Neural progenitor cell (in vitro differentiated cells): Measurements from ENCODE around the gene GCM1. TPM values are rescaled to one million over a fixed set of nuclear protein-coding genes. Genes with fewer than 3 reads are reported as not detected.

Experiments
- DNase-seq: peaks from one replicate; pipeline ENCODE4 v3.0.0-alpha.2; 2016; ENCODE audit warnings: low spot score
- H2AFZ ChIP-seq: fragments of 200-600 bp; sonication (generic); replicated peaks from 2 replicates; pipeline ENCODE4 v1.6.1; 2016; ENCODE audit warnings: antibody characterized with exemption
- H3F3A ChIP-seq: fragments of 200-600 bp; sonication (generic); 2 replicates; pipeline ENCODE4 v1.6.1; 2016; ENCODE audit warnings: antibody characterized with exemption, low read depth
- H3K27ac ChIP-seq: fragments of 200-600 bp; sonication (generic); 2 replicates; pipeline ENCODE4 v1.5.1; 2016; ENCODE audit warnings: mild to moderate bottlenecking
- H3K27me3 ChIP-seq: fragments of 200-600 bp; sonication (generic); 2 replicates; pipeline ENCODE4 v1.6.1; 2016; ENCODE audit warnings: mild to moderate bottlenecking, moderate library complexity
- H3K36me3 ChIP-seq: fragments of 200-600 bp; sonication (generic); 2 replicates; pipeline ENCODE4 v1.5.1; 2016
- H3K4me1 ChIP-seq: fragments of 200-600 bp; sonication (generic); 2 replicates; pipeline ENCODE4 v1.6.1; 2016; ENCODE audit warnings: mixed run types
- H3K4me2 ChIP-seq: fragments of 200-600 bp; sonication (generic); 2 replicates; pipeline ENCODE4 v1.6.1; 2016
- H3K4me3 ChIP-seq: fragments of 200-600 bp; sonication (generic); 2 replicates; pipeline ENCODE4 v1.5.1; 2016
- H3K79me2 ChIP-seq: fragments of 200-600 bp; sonication (generic); 2 replicates; pipeline ENCODE4 v1.6.1; 2016; ENCODE audit warnings: low read depth
- H3K9ac ChIP-seq: fragments of 200-600 bp; sonication (generic); 2 replicates; pipeline ENCODE4 v1.6.1; 2016
- H3K9me3 ChIP-seq: fragments of 200-600 bp; sonication (generic); 2 replicates; pipeline ENCODE4 v1.5.1; 2016; ENCODE audit warnings: low read depth
- H4K20me1 ChIP-seq: fragments of 200-600 bp; sonication (generic); 2 replicates; pipeline ENCODE4 v1.6.1; 2016; ENCODE audit warnings: low read depth
- H3K27ac Mint-ChIP-seq: 3 replicates; pipeline ENCODE4 v1.8.0; 2021; ENCODE audit warnings: mixed read lengths
- H3K27me3 Mint-ChIP-seq: 2 replicates; pipeline ENCODE4 v1.8.0; 2022; ENCODE audit warnings: low read depth, mild to moderate bottlenecking, inconsistent platforms, moderate library complexity, mixed read lengths; ENCODE audit not compliant: insufficient read depth
- H3K36me3 Mint-ChIP-seq: 3 replicates; pipeline ENCODE4 v1.8.0; 2021; ENCODE audit warnings: mixed read lengths
- H3K4me1 Mint-ChIP-seq: 3 replicates; pipeline ENCODE4 v1.8.0; 2021; ENCODE audit warnings: mixed read lengths
- H3K4me3 Mint-ChIP-seq: 3 replicates; pipeline ENCODE4 v1.8.0; 2021; ENCODE audit warnings: mild to moderate bottlenecking, moderate library complexity, mixed read lengths
- H3K9me3 Mint-ChIP-seq: 3 replicates; pipeline ENCODE4 v1.8.0; 2020; ENCODE audit warnings: mixed read lengths
- CTCF ChIP-seq: fragments of 200-600 bp; sonication (generic); IDR thresholded peaks from 2 replicates; pipeline ENCODE4 v1.5.1; 2017; ENCODE audit warnings: antibody characterized with exemption, mild to moderate bottlenecking
- EZH2 ChIP-seq: fragments of 200-600 bp; sonication (generic); IDR thresholded peaks from 2 replicates; pipeline ENCODE4 v1.6.1; 2017; ENCODE audit warnings: antibody characterized with exemption, mild to moderate bottlenecking, moderate library complexity
- EZH2phosphoT487 ChIP-seq: fragments of 200-600 bp; sonication (generic); IDR thresholded peaks from 2 replicates; pipeline ENCODE4 v1.6.1; 2017; ENCODE audit warnings: antibody characterized with exemption
- total RNA-seq: library from RNA; depleted of rRNA; stranded (reverse); fragments of >200 nt; gene quantifications from 2 replicates; pipeline ENCODE4 v1.2.3, GENCODE V29; 2015; ENCODE audit warnings: low replicate concordance

Gene GCM1
- total RNA-seq, 1 donor from 2014 or later: not detected

GRCh38 chr6:53119349-53119748 lies 29.3 kb downstream of the GCM1 start:
- Histone ChIP-seq H3K27me3 (no peaks in the 10 kb centered on the region), H3K4me2 (no peak overlapping the region), H3K4me3 (no peak overlapping the region), H4K20me1 (no peaks in the 10 kb centered on the region), H3K79me2 (no peaks in the 10 kb centered on the region), H3K36me3 (no peaks in the 10 kb centered on the region), H3K27ac (no peak overlapping the region), H2AFZ (no peak overlapping the region), H3F3A (no peaks in the 10 kb centered on the region), H3K4me1 (no peaks in the 10 kb centered on the region), H3K9me3 (no peaks in the 10 kb centered on the region), H3K9ac (no peak overlapping the region)
- no peaks in the 10 kb centered on the region for H3K36me3 Mint-ChIP-seq
- no peaks in the 10 kb centered on the region for H3K9me3 Mint-ChIP-seq
- H3K27me3 Mint-ChIP-seq: peaks cover 4% of the 10 kb centered on the region
- TF ChIP-seq EZH2 (no peak), EZH2phosphoT487 (no peak), CTCF (no peak)
- no peak overlapping the region for H3K4me3 Mint-ChIP-seq
- peaks cover 3% of the 10 kb centered on the region for H3K4me1 Mint-ChIP-seq
- no peak overlapping the region for H3K27ac Mint-ChIP-seq
- DNase-seq: no peak

- TF ChIP-seq CTCF (no peak), EZH2 (no peak), EZH2phosphoT487 (no peak)
- DNase-seq: no peak
- Mint-ChIP-seq H3K9me3 (no peaks in the 10 kb centered on the region), H3K4me3 (no peak overlapping the region), H3K4me1 (peaks cover 4% of the 10 kb centered on the region), H3K27ac (no peak overlapping the region), H3K27me3 (peaks cover 4% of the 10 kb centered on the region), H3K36me3 (no peaks in the 10 kb centered on the region)
- no peaks in the 10 kb centered on the region for H3F3A ChIP-seq
- no peak overlapping the region for H3K4me2 ChIP-seq
- H3K36me3 ChIP-seq: no peaks in the 10 kb centered on the region
- H3K9ac ChIP-seq: no peak overlapping the region
- no peaks in the 10 kb centered on the region for H3K9me3 ChIP-seq
- H3K4me3 ChIP-seq: no peak overlapping the region
- H3K27ac ChIP-seq: no peak overlapping the region
- no peaks in the 10 kb centered on the region for H3K79me2 ChIP-seq
- H4K20me1 ChIP-seq: no peaks in the 10 kb centered on the region
- no peaks in the 10 kb centered on the region for H3K27me3 ChIP-seq
- H3K4me1 ChIP-seq: no peaks in the 10 kb centered on the region
- H2AFZ ChIP-seq: no peak overlapping the region
Observed at GRCh38 chr6:53115741-53116140, 32.9 kb downstream of the GCM1 start.

GRCh38 chr6:53115113-53115512 lies 33.5 kb downstream of the GCM1 start:
- TF ChIP-seq CTCF: no peak
- no peak for TF ChIP-seq EZH2
- TF ChIP-seq EZH2phosphoT487: no peak
- Histone ChIP-seq H2AFZ (no peak overlapping the region), H3F3A (no peaks in the 10 kb centered on the region), H3K9me3 (no peaks in the 10 kb centered on the region), H3K27me3 (no peaks in the 10 kb centered on the region), H3K79me2 (no peaks in the 10 kb centered on the region), H3K27ac (no peak overlapping the region), H4K20me1 (no peaks in the 10 kb centered on the region), H3K4me2 (no peak overlapping the region), H3K4me3 (no peak overlapping the region), H3K9ac (no peak overlapping the region), H3K36me3 (no peaks in the 10 kb centered on the region), H3K4me1 (no peaks in the 10 kb centered on the region)
- Mint-ChIP-seq H3K36me3 (no peaks in the 10 kb centered on the region), H3K4me3 (no peak overlapping the region), H3K9me3 (no peaks in the 10 kb centered on the region), H3K27ac (no peak overlapping the region), H3K4me1 (peaks cover 4% of the 10 kb centered on the region), H3K27me3 (peaks cover 4% of the 10 kb centered on the region)
- DNase-seq: no peak

GRCh38 chr6:53113742-53114141 lies 34.9 kb downstream of the GCM1 start:
- H3K9me3 Mint-ChIP-seq: no peaks in the 10 kb centered on the region
- H3K27me3 ChIP-seq: no peaks in the 10 kb centered on the region
- no peak overlapping the region for H3K4me3 ChIP-seq
- H3K9ac ChIP-seq: no peak overlapping the region
- H3K79me2 ChIP-seq: no peaks in the 10 kb centered on the region
- no peak overlapping the region for H3K4me3 Mint-ChIP-seq
- no peaks in the 10 kb centered on the region for H3K36me3 ChIP-seq
- H3F3A ChIP-seq: no peaks in the 10 kb centered on the region
- no peak for DNase-seq
- H2AFZ ChIP-seq: no peak overlapping the region
- peaks cover 4% of the 10 kb centered on the region for H3K27me3 Mint-ChIP-seq
- no peak overlapping the region for H3K27ac Mint-ChIP-seq
- H3K9me3 ChIP-seq: no peaks in the 10 kb centered on the region
- peaks cover 4% of the 10 kb centered on the region for H3K4me1 Mint-ChIP-seq
- no peaks in the 10 kb centered on the region for H3K36me3 Mint-ChIP-seq
- no peak overlapping the region for H3K4me2 ChIP-seq
- no peaks in the 10 kb centered on the region for H4K20me1 ChIP-seq
- no peak overlapping the region for H3K27ac ChIP-seq
- TF ChIP-seq EZH2phosphoT487: no peak
- no peak for TF ChIP-seq CTCF
- TF ChIP-seq EZH2: no peak
- no peaks in the 10 kb centered on the region for H3K4me1 ChIP-seq
